C4-2B (cell line): Measurements from ENCODE around the gene FRMD4A.

Experiments used
- CTCF ChIP-seq: fragments of 450-650 bp; conservative IDR thresholded peaks from 2 replicates; pipeline ENCODE4 v1.5.1; 2017; ENCODE audit warnings: mild to moderate bottlenecking
- ZFX ChIP-seq: fragments of 450-650 bp; IDR thresholded peaks from 2 replicates; pipeline ENCODE4 v1.6.1; 2017

DNA sequence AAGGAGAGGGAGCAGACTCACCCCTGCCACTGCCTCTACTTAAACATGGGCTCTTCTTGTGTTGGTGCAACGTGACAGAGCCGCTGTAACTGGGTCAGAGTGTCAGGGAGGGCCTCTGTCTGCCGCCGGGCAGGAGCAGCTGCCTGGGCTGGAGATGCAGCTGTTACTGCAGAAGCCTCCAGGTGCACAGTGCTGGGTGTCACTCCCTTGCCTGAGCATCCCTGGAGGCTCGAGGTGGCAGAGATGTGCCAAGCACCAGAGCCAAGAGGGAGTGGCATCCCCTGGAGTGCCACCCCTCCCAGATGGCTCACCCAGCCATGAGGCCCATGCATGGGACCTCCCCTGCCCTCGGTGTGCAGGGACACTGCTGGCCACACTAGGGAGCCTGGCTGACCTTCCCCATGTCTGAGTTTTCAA lies 598.3 kb downstream of the FRMD4A start:
- no peak for TF ChIP-seq CTCF
- no peak for TF ChIP-seq ZFX
